KG1 (cell line): Measurements from ENCODE around the gene PTPRD.

Source experiments
- DNase-seq: peaks from one replicate; lab custom pipeline; 2025; lab: John Stamatoyannopoulos, UW

Gene PTPRD

GRCh38 chr9:8643464-8643863 lies 1969.3 kb downstream of the PTPRD start:
- DNase-seq, result no peak

GRCh38 chr9:8640761-8641160 lies 1972.0 kb downstream of the PTPRD start:
- DNase-seq, result no peak

- DNase-seq, result no peak
Measured at GRCh38 chr9:8637626-8638025, 1975.2 kb downstream of the PTPRD start.

GRCh38 chr9:8633784-8634183 lies 1979.0 kb downstream of the PTPRD start:
- no peak for DNase-seq

DNA sequence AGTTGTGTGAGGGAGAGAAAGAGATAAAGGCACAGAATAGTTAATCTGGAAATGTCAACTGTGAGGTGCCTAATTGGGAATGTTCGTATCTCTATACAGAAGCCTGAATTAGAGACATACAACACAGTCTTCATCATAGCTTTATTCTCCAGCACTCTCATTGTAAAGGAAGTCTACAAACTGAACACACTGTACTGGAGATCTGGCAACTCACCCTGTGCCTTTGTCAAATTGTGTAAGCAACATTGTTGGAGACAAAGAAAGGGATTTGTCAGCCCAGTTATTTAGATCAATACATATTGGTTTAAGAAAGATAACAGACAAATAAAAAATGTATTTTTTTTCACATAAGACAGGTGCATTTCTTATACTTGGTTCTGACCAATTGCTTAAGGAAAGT lies 1980.3 kb downstream of the PTPRD start:
- no peak for DNase-seq

DNA sequence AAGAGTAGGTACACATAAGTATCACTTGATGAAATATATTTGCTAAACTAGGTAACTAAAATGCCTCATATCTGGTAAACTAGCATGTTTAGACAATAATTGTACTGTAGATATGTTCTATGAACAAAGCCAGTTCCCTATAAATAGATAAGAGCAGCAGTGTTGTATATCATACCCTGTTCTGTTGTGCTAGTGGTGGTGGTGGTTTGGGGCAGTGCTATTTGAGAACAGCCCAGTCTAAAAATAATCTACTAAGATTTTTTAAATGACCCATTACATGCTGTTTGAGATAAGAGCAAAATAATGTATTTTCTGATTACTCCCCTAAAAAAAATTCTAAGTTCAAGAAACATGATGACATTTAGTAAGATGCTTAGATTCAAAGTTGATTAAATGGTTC lies 1984.0 kb downstream of the PTPRD start:
- DNase-seq, result no peak

GRCh38 chr9:8627976-8628679 lies 1984.7 kb downstream of the PTPRD start:
- DNase-seq, result no peak

- DNase-seq, result no peak
Measured at GRCh38 chr9:8622871-8623270, 1989.9 kb downstream of the PTPRD start.

DNA sequence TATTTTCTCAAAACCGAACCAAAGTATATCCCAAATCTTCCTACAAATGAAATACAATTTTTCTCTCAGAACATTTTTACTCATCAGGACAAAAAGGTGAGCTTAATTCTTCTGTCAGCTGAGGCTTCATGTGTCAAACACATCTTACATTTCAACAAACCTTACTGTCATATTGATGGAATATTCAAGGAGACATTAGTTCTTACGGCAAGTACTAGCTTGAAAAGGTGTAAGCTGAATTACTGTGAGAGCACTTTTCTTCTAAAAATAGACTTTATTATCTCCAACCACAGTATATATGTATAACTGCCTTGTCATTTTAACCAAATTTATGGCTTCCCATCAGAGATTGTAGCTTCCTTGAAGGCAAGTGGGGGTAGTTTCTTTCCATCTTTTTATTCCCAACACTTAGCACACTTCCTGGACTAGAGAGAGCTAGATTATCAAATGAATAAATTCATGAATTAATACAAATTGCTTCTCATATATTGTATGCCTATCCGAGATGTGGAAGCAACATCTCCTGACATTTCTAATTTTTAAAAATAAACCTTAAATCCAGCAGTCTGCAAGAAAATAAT lies 1990.5 kb downstream of the PTPRD start:
- DNase-seq, result no peak

GRCh38 chr9:8621416-8621815 lies 1991.4 kb downstream of the PTPRD start:
- no peak for DNase-seq

DNA sequence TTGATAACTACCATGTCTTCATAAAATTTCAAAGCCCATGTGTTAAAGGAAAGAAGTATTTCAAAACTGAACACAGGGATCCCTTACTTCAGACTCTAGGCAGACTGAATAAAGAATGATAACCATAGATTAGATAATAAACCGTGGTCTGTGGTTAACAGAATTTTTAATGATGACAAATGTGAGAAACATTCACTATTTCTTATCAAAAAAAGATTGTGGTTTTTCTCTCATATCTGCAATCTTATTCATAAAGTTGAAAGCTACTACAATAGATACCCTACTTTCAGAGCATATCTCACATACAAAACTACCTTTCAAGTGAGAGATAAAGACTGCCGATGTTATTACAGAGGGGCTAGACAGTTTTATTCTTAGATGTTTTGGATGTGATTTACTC lies 1996.4 kb downstream of the PTPRD start:
- DNase-seq, result no peak

DNA sequence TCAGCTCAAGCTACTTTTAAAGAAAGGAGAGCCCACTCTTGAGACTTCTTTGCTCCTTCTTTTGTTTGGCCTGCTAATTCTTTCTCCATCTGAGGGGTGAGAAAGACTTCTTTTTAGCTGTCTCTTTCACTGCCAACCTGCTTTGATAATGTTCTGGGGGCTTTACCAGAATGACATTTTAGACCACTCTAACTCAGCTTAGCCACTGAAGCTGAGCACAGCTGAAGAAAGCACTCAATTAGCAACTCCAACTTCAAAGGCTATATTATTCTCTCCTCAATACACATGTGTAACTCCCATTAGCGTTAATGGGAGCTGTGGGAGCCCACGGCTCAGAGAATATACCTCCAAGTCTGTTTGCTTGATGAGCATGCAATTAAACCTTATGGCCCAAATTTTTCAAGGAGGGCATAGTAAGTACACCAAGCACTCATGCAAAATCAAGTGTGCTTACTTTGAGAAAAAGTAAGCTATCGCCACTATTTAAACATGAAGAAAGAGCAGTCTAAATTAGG lies 1997.8 kb downstream of the PTPRD start:
- no peak for DNase-seq

GRCh38 chr9:8613346-8613825 lies 1999.4 kb downstream of the PTPRD start:
- DNase-seq, result no peak

- DNase-seq, result no peak
Measured at GRCh38 chr9:8611153-8611552, 2001.6 kb downstream of the PTPRD start.

DNA sequence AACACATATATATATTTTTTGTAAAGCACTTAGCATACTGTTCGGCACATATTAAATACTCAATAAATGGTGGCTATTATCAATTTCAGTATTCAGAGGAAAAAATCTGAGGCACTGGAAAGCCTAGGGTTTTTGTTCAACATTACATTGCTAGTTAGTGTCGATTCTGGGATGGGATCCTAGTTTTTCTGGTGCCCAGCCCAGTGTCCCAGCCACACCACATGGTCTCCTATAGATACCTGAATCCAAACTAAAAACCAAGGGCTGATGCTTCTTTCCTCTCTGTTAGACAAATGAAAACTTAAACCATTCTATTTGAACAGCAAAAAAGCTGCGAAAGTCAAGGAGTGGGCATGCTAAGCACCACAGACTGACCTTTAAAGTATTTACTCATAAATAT lies 2002.5 kb downstream of the PTPRD start:
- DNase-seq, result no peak

DNA sequence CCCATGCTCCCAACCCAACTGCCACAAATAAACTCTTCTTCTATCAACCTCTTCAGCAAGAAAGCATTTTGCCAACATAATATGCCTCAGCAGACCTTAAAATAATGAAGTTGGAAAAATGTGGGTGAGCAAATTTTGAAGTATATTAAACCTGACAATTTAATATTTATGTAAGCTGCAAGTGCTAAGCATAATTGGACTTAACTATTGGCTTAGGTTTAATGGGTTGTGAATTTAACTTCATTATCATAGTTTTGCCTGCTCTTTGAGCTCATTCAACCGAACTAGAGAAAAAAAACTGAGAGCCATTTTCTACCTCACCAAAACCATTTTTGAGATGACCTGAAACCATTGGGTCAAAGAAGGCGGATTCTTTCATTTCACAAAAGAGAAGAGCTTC lies 2007.7 kb downstream of the PTPRD start:
- DNase-seq, result no peak

- DNase-seq, result no peak
Measured at GRCh38 chr9:8604201-8604600, 2008.6 kb downstream of the PTPRD start.

DNA sequence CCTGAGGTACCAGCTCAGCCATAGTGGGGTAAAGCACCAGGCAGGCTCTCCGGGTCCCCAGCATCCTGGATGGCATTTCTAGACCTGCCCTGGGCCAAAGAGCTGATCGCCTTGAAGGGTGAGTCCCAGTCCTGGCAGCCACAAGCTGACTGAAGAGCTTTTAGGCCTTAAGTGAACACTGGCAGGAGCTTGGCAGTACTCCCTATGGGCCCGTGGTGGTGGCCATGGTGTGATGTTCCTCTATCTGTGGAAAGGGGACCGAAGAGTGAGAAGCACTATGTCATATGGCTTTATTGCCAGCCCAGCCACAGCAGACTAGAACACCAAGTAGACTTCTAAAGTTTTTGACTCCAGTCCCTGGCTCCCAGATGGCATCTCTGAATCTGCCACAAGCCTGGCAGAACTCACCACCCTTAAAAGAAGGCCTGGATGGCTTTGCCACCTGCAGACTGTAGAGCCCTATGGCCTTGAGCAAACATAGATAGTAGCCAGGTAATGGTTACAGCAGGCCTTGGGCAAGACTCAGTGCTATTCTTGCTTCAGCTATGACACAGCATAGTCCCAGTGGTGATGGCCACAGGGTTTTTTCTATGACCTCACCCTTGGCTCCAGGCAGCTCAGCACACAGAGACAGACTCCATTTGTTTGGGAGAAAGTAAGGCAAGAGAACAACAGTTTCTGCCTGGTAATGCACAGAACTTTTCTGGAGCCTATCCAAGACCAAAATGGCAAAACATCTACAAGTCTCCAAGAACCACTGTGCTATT lies 2011.7 kb downstream of the PTPRD start:
- no peak for DNase-seq

- DNase-seq, result no peak
Measured at GRCh38 chr9:8599937-8600336, 2012.9 kb downstream of the PTPRD start.

- DNase-seq, result no peak
Measured at GRCh38 chr9:8589476-8589875, 2023.3 kb downstream of the PTPRD start.

- no peak for DNase-seq
Measured at GRCh38 chr9:8585036-8585435, 2027.8 kb downstream of the PTPRD start.

- DNase-seq, result no peak
Measured at GRCh38 chr9:8579661-8580060, 2033.1 kb downstream of the PTPRD start.

DNA sequence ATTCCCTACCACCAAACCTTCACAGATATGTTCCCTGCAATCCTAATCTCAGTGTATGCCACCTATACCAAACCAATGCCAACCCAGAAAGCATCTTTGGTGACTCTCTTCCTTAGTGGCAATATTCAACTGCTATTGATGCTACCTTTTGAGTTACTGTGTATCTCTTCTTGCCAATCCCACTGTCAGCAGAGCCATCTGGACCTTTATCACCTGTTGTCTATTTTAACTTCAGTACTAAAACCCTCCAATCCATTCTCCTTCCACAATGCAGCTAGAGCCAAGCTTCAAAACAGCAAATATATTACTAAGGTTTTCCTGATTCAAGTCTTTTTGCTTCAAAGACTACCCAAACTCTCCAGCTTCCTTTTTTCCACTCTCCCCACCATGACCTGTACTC lies 2036.1 kb downstream of the PTPRD start:
- no peak for DNase-seq
